HepG2 (cell line): ENCODE data around the gene ARHGAP29. TPM values are rescaled to one million over a fixed set of nuclear protein-coding genes. Genes with fewer than 3 reads are reported as not detected.

Experiments used
- ATAC-seq: fragments of 200-7000 bp; cut with Tn5 transposase; 3 replicates; pipeline ENCODE4 v1.9.1; 2020; ENCODE audit warnings: mild to moderate bottlenecking, moderate library complexity
- BruUV-seq: library from RNA; stranded (reverse); fragments of 400-500 nt; replicated peaks from 2 replicates; lab custom pipeline; 2021; lab: Mats Ljungman, UMichigan
- CTCF ChIA-PET: fragments of 300-600 bp; formaldehyde crosslinking; extraction: SDS; loops from one replicate; lab custom pipeline; 2021; ENCODE audit warnings: low total read pairs, inconsistent platforms, low intra/inter-chr PET ratio; lab: Yijun Ruan, JAX
- POLR2A ChIA-PET: fragments of 350-600 bp; sonication (Branson Sonifier 250); formaldehyde crosslinking; loops from one replicate; lab custom pipeline; 2020; ENCODE audit warnings: antibody characterized with exemption, inconsistent platforms; lab: Yijun Ruan, JAX
- DNase-seq: peaks from one replicate; pipeline ENCODE4 v3.0.0-alpha.2; 2015; ENCODE audit warnings: low spot score
- FAIRE-seq: peaks from 3 replicates; lab custom pipeline; 2011; peaks lifted over from hg19 to GRCh38; lab: Jason Lieb, UNC
- H2AFZ ChIP-seq: one replicate; pipeline ENCODE4 v1.6.1; 2011; ENCODE audit warnings: low read length, inconsistent platforms
- H3K27ac ChIP-seq: fragments of 300-600 bp; 3 replicates; pipeline ENCODE4 v1.8.0; 2011; ENCODE audit warnings: mixed run types, mild to moderate bottlenecking, mixed read lengths, low read length, inconsistent platforms; ENCODE audit not compliant: insufficient read depth; ENCODE audit errors: extremely low read length
- H3K27me3 ChIP-seq, 2 experiments: fragments of 200-600 bp in 1 of 2; 2 replicates in 1 of 2; 3 replicates in 1 of 2; pipeline versions ENCODE4 v1.6.0 to v1.8.0; 2011; ENCODE audit warnings: low read length in 2 of 2, mild to moderate bottlenecking in 2 of 2, moderate library complexity in 2 of 2, inconsistent platforms in 1 of 2; ENCODE audit not compliant: insufficient read depth in 2 of 2, control insufficient read depth in 1 of 2
- H3K36me3 ChIP-seq, 2 experiments: fragments of 200-600 bp in 1 of 2; replicated peaks in 1 of 2; 2 replicates in 1 of 2; 3 replicates in 1 of 2; pipeline versions ENCODE4 v1.5.1 to v1.8.0; 2011; ENCODE audit warnings: low read length in 2 of 2, inconsistent platforms in 1 of 2; ENCODE audit not compliant: insufficient read depth in 2 of 2, control insufficient read depth in 1 of 2
- H3K4me1 ChIP-seq: 2 replicates; pipeline ENCODE4 v1.5.1; 2012; ENCODE audit warnings: low read length, inconsistent platforms; ENCODE audit not compliant: insufficient read depth
- H3K4me2 ChIP-seq: 2 replicates; pipeline ENCODE4 v1.6.0; 2011; ENCODE audit warnings: low read depth, low read length, inconsistent platforms
- H3K4me3 ChIP-seq, 3 experiments: fragments of 200-600 bp in 1 of 3; sonication (generic), shearing (Covaris generic) in 1 of 3; replicated peaks in 1 of 3; 2 replicates each; pipeline ENCODE4 v1.5.1; 2011 to 2016; ENCODE audit warnings: low read length in 3 of 3, inconsistent platforms in 2 of 3, low read depth in 2 of 3, mild to moderate bottlenecking in 2 of 3, control low read depth in 1 of 3, mixed read lengths in 1 of 3; ENCODE audit not compliant: insufficient read depth in 1 of 3
- H3K79me2 ChIP-seq: one replicate; pipeline ENCODE4 v1.6.1; 2011; ENCODE audit warnings: low read length, inconsistent platforms; ENCODE audit not compliant: insufficient read depth
- H3K9ac ChIP-seq: 2 replicates; pipeline ENCODE4 v1.6.0; 2011; ENCODE audit warnings: mild to moderate bottlenecking, low read depth, low read length, inconsistent platforms; ENCODE audit not compliant: insufficient read depth
- H3K9me3 ChIP-seq: 2 replicates; pipeline ENCODE4 v1.5.1; 2012; ENCODE audit warnings: mild to moderate bottlenecking, low read length
- H4K20me1 ChIP-seq: 2 replicates; pipeline ENCODE4 v1.6.0; 2011; ENCODE audit warnings: inconsistent platforms, mild to moderate bottlenecking, low read length, moderate library complexity; ENCODE audit not compliant: insufficient read depth
- ATRX ChIP-seq: sonication (generic); formaldehyde crosslinking; IDR thresholded peaks from 2 replicates; pipeline ENCODE4 v1.4.0; 2020; ENCODE audit warnings: missing genetic modification reagents, borderline replicate concordance
- FOXJ3 ChIP-seq: sonication (generic); formaldehyde crosslinking; IDR thresholded peaks from 2 replicates; pipeline ENCODE4 v1.4.0; 2020; ENCODE audit warnings: missing genetic modification reagents, mild to moderate bottlenecking, borderline replicate concordance
- HNF4A ChIP-seq: sonication (generic); formaldehyde crosslinking; IDR thresholded peaks from 2 replicates; pipeline ENCODE4 v1.4.0; 2020; ENCODE audit warnings: missing genetic modification reagents
- KDM5B ChIP-seq: sonication (generic); formaldehyde crosslinking; IDR thresholded peaks from 2 replicates; pipeline ENCODE4 v1.4.0; 2020; ENCODE audit warnings: missing genetic modification reagents, mild to moderate bottlenecking, borderline replicate concordance
- KLF12 ChIP-seq: sonication (generic); formaldehyde crosslinking; IDR thresholded peaks from 2 replicates; pipeline ENCODE4 v1.4.0; 2020; ENCODE audit warnings: missing genetic modification reagents, borderline replicate concordance
- MATR3 ChIP-seq: sonication (generic); formaldehyde crosslinking; IDR thresholded peaks from 2 replicates; pipeline ENCODE4 v1.4.0; 2020; ENCODE audit warnings: missing genetic modification reagents
- NCOA1 ChIP-seq: sonication (generic); formaldehyde crosslinking; IDR thresholded peaks from 2 replicates; pipeline ENCODE4 v1.9.0; 2021; ENCODE audit warnings: missing genetic modification reagents
- NR2F2 ChIP-seq: IDR thresholded peaks from 2 replicates; pipeline ENCODE4 v1.6.1; 2012; ENCODE audit warnings: low read depth, inconsistent platforms, borderline replicate concordance
- RORA ChIP-seq: sonication (generic); formaldehyde crosslinking; IDR thresholded peaks from 2 replicates; pipeline ENCODE4 v1.5.0; 2020; ENCODE audit warnings: mild to moderate bottlenecking, missing genetic modification reagents, moderate library complexity
- TP53 ChIP-seq: sonication (generic); formaldehyde crosslinking; conservative IDR thresholded peaks from 2 replicates; pipeline ENCODE4 v1.4.0; 2020; ENCODE audit warnings: missing genetic modification reagents
- ZFP36L2 ChIP-seq: sonication (generic); formaldehyde crosslinking; IDR thresholded peaks from 2 replicates; pipeline ENCODE4 v1.4.0; 2020; ENCODE audit warnings: missing genetic modification reagents
- ZNF530 ChIP-seq: sonication (generic); formaldehyde crosslinking; IDR thresholded peaks from 2 replicates; pipeline ENCODE4 v1.5.0; 2020; ENCODE audit warnings: low read depth, mild to moderate bottlenecking, missing genetic modification reagents
- ZNF790 ChIP-seq: sonication (generic); formaldehyde crosslinking; IDR thresholded peaks from 2 replicates; pipeline ENCODE4 v1.8.0; 2022; ENCODE audit warnings: missing genetic modification reagents, mild to moderate bottlenecking, borderline replicate concordance
- in situ Hi-C: cut with HindIII; loops from 2 replicates; pipeline ENCODE4 v1.10.0; 2017; ENCODE audit warnings: low pct_unique_long_range_greater_than_20kb; ENCODE audit not compliant: extremely low pct_ligation_motif_present
- intact Hi-C: fragments of 100-400 bp; cut with micrococcal nuclease; formaldehyde crosslinking; loops from one replicate; pipeline ENCODE4 v1.10.0; 2022; ENCODE audit not compliant: unreplicated experiment
- polyA plus RNA-seq, 8 experiments: library from polyadenylated mRNA; depleted of rRNA in 3 of 8; stranded (reverse) in 7 of 8; unstranded in 1 of 8; fragments of >200 nt; fragmentation: Illumina TruSeq in 4 of 8; extraction: Trizol in 4 of 8; gene quantifications; 2 replicates each; pipeline versions ENCODE4 v1.2.1 to v1.2.3, GENCODE V29; 2011 to 2016; ENCODE audit warnings: low read depth in 4 of 8, missing spikeins in 1 of 8, mixed read lengths in 1 of 8; ENCODE audit not compliant: insufficient read depth in 1 of 8
- total RNA-seq, 5 experiments: library from RNA; depleted of rRNA; stranded (reverse); fragments of >200 nt; fragmentation: Illumina TruSeq; extraction: Trizol; gene quantifications; 2 replicates each; pipeline ENCODE4 v1.2.3, GENCODE V29; 2016; ENCODE audit warnings: low read depth in 1 of 5
- TF ChIP-seq, protein P1 (sequence below), 2 experiments: sonication (generic) in 1 of 2; formaldehyde crosslinking in 1 of 2; IDR thresholded peaks; 2 replicates each; pipeline versions ENCODE4 v1.6.1 to v1.9.0; 2014 to 2022; ENCODE audit warnings: antibody characterized with exemption in 1 of 2, borderline replicate concordance in 1 of 2, inconsistent platforms in 1 of 2, low read depth in 1 of 2, missing genetic modification reagents in 1 of 2
- TF ChIP-seq, protein P2 (sequence below): IDR thresholded peaks from 2 replicates; pipeline ENCODE4 v1.6.1; 2016; ENCODE audit warnings: missing biosample characterization, missing genetic modification reagents, low read depth
- TF ChIP-seq, protein P3 (sequence below): sonication (generic); IDR thresholded peaks from 2 replicates; pipeline ENCODE4 v1.6.1; 2016; ENCODE audit warnings: low read depth, borderline replicate concordance

Gene ARHGAP29
- total and polyA plus RNA-seq, 2 of the 13 experiments (the other 11 are each of a cell fraction or from before 2014, with no cell fraction given), result 12.8 to 18.3 TPM

DNA sequence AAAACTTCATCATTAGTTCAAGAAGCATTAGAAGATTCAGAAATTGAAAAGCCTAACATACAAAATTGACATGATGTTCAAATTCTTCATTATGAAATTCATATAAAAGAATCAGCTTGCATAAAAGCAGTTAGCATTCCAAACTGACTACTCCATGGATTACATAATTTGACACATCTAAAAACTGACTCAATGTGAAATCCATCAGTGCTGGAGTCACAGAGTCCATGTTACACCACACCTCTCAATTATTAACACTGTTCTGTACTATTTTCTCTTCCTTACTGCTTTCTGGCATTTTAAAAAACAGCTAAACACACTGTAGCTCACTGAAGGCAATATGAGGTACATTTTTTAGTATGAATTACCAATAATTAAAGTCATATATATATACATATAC lies 28.0 kb downstream of the ARHGAP29 start:
- FAIRE-seq (no peak), ATAC-seq (peak; percentile 75), DNase-seq (peak; percentile 64)
- Histone ChIP-seq H4K20me1 (no peaks in the 10 kb centered on the region; the same call in 1 of the 2 replicates), H3K27me3 (no peaks in the 10 kb centered on the region), H3K4me1 (peaks cover 14% of the 10 kb centered on the region; the same call in 1 of the 2 replicates), H2AFZ (no peak overlapping the region), H3K9me3 (peaks cover 7% of the 10 kb centered on the region), H3K27ac (no peak overlapping the region), H3K4me2 (no peak overlapping the region), H3K79me2 (no peaks in the 10 kb centered on the region), H3K4me3 (no peak overlapping the region), H3K36me3 (peaks cover 3 to 10% of the 10 kb centered on the region in 2 experiments; a peak in 4 of 5 replicates), H3K9ac (no peak overlapping the region)
- intact Hi-C loops (no loop called here), in situ Hi-C loops (no loop called here)
- POLR2A ChIA-PET, result interaction anchor here (1.2 to 1.3 kb wide), 2 partner anchors 28 to 148 kb away, joined by 4 to 6 read pairs; partner anchors contain the start of gene ARHGAP29
- BruUV-seq, result no TSS peak
- CTCF ChIA-PET, result no interaction called here
- TF ChIP-seq ZNF530 (CRISPR knock-in tag) (no peak), ZNF790 (CRISPR knock-in tag) (no peak), NR2F2 (no peak), ATRX (no peak), KDM5B (CRISPR knock-in tag) (no peak), ZFP36L2 (CRISPR knock-in tag) (no peak), HNF4A (peak; percentile 78), TP53 (CRISPR knock-in tag) (no peak), RORA (CRISPR knock-in tag) (no peak), FOXJ3 (CRISPR knock-in tag) (no peak), MATR3 (CRISPR knock-in tag) (no peak), KLF12 (CRISPR knock-in tag) (no peak), NCOA1 (CRISPR knock-in tag) (no peak)
- TF ChIP-seq, protein P1, sequence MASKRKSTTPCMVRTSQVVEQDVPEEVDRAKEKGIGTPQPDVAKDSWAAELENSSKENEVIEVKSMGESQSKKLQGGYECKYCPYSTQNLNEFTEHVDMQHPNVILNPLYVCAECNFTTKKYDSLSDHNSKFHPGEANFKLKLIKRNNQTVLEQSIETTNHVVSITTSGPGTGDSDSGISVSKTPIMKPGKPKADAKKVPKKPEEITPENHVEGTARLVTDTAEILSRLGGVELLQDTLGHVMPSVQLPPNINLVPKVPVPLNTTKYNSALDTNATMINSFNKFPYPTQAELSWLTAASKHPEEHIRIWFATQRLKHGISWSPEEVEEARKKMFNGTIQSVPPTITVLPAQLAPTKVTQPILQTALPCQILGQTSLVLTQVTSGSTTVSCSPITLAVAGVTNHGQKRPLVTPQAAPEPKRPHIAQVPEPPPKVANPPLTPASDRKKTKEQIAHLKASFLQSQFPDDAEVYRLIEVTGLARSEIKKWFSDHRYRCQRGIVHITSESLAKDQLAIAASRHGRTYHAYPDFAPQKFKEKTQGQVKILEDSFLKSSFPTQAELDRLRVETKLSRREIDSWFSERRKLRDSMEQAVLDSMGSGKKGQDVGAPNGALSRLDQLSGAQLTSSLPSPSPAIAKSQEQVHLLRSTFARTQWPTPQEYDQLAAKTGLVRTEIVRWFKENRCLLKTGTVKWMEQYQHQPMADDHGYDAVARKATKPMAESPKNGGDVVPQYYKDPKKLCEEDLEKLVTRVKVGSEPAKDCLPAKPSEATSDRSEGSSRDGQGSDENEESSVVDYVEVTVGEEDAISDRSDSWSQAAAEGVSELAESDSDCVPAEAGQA (IDR thresholded peaks at IDR 0.05; ENCODE audit: low read depth), result no peak
- TF ChIP-seq, protein P1 (CRISPR knock-in tag; IDR thresholded peaks at IDR 0.05; ENCODE audit: borderline replicate concordance), result no peak
- TF ChIP-seq, protein P2, sequence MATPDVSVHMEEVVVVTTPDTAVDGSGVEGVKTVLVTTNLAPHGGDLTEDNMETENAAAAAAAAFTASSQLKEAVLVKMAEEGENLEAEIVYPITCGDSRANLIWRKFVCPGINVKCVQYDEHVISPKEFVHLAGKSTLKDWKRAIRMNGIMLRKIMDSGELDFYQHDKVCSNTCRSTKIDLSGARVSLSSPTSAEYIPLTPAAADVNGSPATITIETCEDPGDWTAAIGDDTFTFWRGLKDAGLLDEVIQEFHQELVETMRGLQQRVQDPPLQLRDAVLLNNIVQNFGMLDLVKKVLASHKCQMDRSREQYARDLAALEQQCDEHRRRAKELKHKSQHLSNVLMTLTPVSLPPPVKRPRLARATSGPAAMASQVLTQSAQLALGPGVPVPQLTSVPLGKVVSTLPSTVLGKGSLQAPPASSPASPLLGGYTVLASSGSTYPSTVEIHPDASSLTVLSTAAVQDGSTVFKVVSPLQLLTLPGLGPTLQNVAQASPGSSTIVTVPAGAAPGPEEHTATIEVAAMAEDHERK, result no peak
- TF ChIP-seq, protein P3, sequence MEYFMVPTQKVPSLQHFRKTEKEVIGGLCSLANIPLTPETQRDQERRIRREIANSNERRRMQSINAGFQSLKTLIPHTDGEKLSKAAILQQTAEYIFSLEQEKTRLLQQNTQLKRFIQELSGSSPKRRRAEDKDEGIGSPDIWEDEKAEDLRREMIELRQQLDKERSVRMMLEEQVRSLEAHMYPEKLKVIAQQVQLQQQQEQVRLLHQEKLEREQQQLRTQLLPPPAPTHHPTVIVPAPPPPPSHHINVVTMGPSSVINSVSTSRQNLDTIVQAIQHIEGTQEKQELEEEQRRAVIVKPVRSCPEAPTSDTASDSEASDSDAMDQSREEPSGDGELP, result no peak
